Measurements from ENCODE around the gene AP1B1. TPM values are rescaled to one million over a fixed set of nuclear protein-coding genes. Genes with fewer than 3 reads are reported as not detected.
"Not testable (repeated sequence)": the region's sequence is repeated elsewhere in the genome, so short reads cannot be mapped to it uniquely, and the experiment has no call there.

The AP1B1 gene
- total and polyA plus RNA-seq, 4 donors: 17.6 to 63.4 (median 44.0) TPM

DNA sequence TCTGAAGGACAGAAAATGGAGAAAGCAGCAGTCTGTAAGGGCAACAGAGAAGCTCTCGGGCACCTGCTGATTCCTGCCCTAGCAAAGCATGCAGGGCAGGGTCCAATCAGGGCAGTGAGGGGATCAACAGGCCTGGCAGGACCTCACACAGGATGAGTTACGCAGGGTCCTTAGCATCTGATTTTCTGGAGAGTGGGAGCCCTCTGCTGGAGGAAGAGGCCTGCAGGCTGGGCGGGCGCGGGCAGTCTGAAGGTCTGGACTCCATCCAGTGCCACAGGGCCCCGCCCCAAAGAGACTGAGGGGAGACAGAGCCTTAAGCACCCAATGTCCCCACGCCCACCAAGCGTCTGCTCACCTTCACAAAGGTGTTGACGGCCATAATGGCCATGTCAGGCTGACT, 28.9 kb downstream of the AP1B1 start:
- WGBS: 25% methylated on average over 9 of the region's 9 CpGs

DNA sequence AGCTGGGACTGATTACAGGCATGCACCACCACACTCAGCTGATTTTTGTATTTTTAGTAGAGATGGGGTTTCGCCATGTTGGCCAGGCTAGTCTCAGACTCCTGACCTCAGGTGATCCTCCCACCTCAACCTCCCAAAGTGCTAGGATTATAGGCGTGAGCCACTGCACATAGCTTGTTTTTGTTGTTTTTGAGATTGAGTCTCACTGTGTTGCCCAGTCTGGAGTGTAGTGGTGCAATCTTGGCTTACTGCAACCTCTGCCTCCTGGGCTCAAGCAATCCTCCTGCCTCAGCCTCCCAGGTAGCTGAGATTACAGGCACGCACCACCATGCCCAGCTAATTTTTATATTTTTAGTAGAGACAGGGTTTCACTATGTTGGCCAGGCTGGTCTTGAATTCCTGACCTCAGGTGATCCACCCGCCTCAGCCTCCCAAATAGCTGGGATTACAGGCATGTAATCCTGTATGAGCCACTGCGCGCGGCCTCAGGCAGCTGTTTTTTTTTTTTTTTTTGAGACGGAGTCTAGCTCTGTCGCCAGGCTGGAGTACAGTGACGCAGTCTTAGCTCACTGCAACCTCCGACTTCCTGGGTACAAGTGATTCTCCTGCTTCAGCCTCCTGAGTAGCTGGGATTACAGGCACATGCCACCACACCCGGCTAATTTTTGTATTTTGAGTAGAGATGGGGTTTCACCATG, 31.0 kb downstream of the AP1B1 start:
- H3K9ac ChIP-seq (ENCODE audit: low read depth in 1 of 2, low read length in 2 of 2); H3K4me3 ChIP-seq (ENCODE audit: low read depth in 1 of 3, low read length in 3 of 3); H3K27ac ChIP-seq (ENCODE audit: low read depth in 1 of 2, low read length in 2 of 2); H3K4me1 ChIP-seq (ENCODE audit: control insufficient read depth in 4 of 4, insufficient read depth in 4 of 4, low read length in 3 of 4); H3K9me3 ChIP-seq (ENCODE audit: control insufficient read depth in 4 of 4, low read length in 3 of 4); DNase-seq (ENCODE audit: low spot score); H3K27me3 ChIP-seq (ENCODE audit: control insufficient read depth in 4 of 4, insufficient read depth in 4 of 4, low read length in 3 of 4): not testable (repeated sequence)
- WGBS: 96% methylated on average over 12 of the region's 12 CpGs
- H3K36me3 ChIP-seq (ENCODE audit: control insufficient read depth in 4 of 4, insufficient read depth in 3 of 4, low read depth in 1 of 4, low read length in 3 of 4): peaks cover 14 to 53% (median 27%) of the 10 kb centered on the region in 4 donors

More for the DNA sequence above, 28.9 kb downstream of the AP1B1 start:
- H3K9ac ChIP-seq (ENCODE audit: low read depth in 1 of 2, low read length in 2 of 2): no peak overlapping the region
- no peaks in the 10 kb centered on the region for H3K9me3 ChIP-seq (ENCODE audit: control insufficient read depth in 4 of 4, low read length in 3 of 4)
- no peak overlapping the region for H3K4me3 ChIP-seq (ENCODE audit: low read depth in 1 of 3, low read length in 3 of 3)
- TF ChIP-seq, protein P1, sequence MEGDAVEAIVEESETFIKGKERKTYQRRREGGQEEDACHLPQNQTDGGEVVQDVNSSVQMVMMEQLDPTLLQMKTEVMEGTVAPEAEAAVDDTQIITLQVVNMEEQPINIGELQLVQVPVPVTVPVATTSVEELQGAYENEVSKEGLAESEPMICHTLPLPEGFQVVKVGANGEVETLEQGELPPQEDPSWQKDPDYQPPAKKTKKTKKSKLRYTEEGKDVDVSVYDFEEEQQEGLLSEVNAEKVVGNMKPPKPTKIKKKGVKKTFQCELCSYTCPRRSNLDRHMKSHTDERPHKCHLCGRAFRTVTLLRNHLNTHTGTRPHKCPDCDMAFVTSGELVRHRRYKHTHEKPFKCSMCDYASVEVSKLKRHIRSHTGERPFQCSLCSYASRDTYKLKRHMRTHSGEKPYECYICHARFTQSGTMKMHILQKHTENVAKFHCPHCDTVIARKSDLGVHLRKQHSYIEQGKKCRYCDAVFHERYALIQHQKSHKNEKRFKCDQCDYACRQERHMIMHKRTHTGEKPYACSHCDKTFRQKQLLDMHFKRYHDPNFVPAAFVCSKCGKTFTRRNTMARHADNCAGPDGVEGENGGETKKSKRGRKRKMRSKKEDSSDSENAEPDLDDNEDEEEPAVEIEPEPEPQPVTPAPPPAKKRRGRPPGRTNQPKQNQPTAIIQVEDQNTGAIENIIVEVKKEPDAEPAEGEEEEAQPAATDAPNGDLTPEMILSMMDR (IDR thresholded peaks at IDR 0.05; ENCODE audit: low read depth, low read length, missing input control): peak; percentile 72
- TF ChIP-seq HNF4G (IDR thresholded peaks at IDR 0.05) (no peak), RXRA (IDR thresholded peaks at IDR 0.05) (no peak), EGR1 (IDR thresholded peaks at IDR 0.05; ENCODE audit: low read depth in 2 of 2) (no peak), GABPA (IDR thresholded peaks at IDR 0.05 in 1 of 2, conservative IDR thresholded peaks at IDR 0.05 in 1 of 2) (no peak), RAD21 (IDR thresholded peaks at IDR 0.05) (peak; percentile 84 to 90)
- H3K4me1 ChIP-seq (ENCODE audit: control insufficient read depth in 4 of 4, insufficient read depth in 4 of 4, low read length in 3 of 4): peaks cover 0 to 2% (median 0%) of the 10 kb centered on the region in 4 donors
- no peak overlapping the region for H3K27ac ChIP-seq (ENCODE audit: low read depth in 1 of 2, low read length in 2 of 2)
- H3K27me3 ChIP-seq (ENCODE audit: control insufficient read depth in 4 of 4, insufficient read depth in 4 of 4, low read length in 3 of 4): no peaks in the 10 kb centered on the region
- H3K36me3 ChIP-seq (ENCODE audit: control insufficient read depth in 4 of 4, insufficient read depth in 3 of 4, low read depth in 1 of 4, low read length in 3 of 4): peaks cover 7 to 33% (median 12%) of the 10 kb centered on the region in 4 donors
- peak; percentile 54 for DNase-seq (ENCODE audit: low spot score)

DNA sequence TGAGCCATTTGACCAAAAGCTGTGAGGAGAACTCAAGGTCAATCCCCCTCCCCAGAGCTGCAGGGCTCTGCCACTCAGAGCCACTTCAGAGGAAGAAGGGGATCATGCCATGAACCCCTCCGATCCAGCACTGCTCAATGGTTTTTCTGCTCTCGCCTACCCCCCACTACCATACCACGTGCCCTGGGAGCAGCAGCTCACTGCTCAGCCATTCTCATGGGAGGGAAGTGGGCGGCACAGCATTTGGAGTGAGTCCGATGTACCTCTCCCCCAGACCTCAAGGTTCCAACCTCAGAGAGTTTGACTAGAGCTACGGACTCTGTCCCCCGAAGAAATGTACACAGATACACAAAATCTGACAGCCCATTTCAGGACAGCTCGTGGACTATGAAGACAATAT, 34.5 kb downstream of the AP1B1 start:
- peaks cover 14 to 66% (median 40%) of the 10 kb centered on the region in 4 donors for H3K36me3 ChIP-seq (ENCODE audit: control insufficient read depth in 4 of 4, insufficient read depth in 3 of 4, low read depth in 1 of 4, low read length in 3 of 4)
- no peak for DNase-seq (ENCODE audit: low spot score)
- H3K4me3 ChIP-seq (ENCODE audit: low read depth in 1 of 3, low read length in 3 of 3): no peak overlapping the region
- H3K9me3 ChIP-seq (ENCODE audit: control insufficient read depth in 4 of 4, low read length in 3 of 4): no peaks in the 10 kb centered on the region
- 96% methylated on average over 8 of the region's 8 CpGs for WGBS
- H3K9ac ChIP-seq (ENCODE audit: low read depth in 1 of 2, low read length in 2 of 2): no peak overlapping the region
- no peaks in the 10 kb centered on the region for H3K27me3 ChIP-seq (ENCODE audit: control insufficient read depth in 4 of 4, insufficient read depth in 4 of 4, low read length in 3 of 4)
- H3K4me1 ChIP-seq (ENCODE audit: control insufficient read depth in 4 of 4, insufficient read depth in 4 of 4, low read length in 3 of 4): peaks cover 0 to 10% (median 4%) of the 10 kb centered on the region in 4 donors
- no peak overlapping the region for H3K27ac ChIP-seq (ENCODE audit: low read depth in 1 of 2, low read length in 2 of 2)
- TF ChIP-seq, protein P1 (IDR thresholded peaks at IDR 0.05; ENCODE audit: low read depth, low read length, missing input control): no peak
- no peak for TF ChIP-seq EGR1 (IDR thresholded peaks at IDR 0.05; ENCODE audit: low read depth in 2 of 2)
- TF ChIP-seq, protein P2, sequence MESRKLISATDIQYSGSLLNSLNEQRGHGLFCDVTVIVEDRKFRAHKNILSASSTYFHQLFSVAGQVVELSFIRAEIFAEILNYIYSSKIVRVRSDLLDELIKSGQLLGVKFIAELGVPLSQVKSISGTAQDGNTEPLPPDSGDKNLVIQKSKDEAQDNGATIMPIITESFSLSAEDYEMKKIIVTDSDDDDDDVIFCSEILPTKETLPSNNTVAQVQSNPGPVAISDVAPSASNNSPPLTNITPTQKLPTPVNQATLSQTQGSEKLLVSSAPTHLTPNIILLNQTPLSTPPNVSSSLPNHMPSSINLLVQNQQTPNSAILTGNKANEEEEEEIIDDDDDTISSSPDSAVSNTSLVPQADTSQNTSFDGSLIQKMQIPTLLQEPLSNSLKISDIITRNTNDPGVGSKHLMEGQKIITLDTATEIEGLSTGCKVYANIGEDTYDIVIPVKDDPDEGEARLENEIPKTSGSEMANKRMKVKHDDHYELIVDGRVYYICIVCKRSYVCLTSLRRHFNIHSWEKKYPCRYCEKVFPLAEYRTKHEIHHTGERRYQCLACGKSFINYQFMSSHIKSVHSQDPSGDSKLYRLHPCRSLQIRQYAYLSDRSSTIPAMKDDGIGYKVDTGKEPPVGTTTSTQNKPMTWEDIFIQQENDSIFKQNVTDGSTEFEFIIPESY (IDR thresholded peaks at IDR 0.05): no peak
- TF ChIP-seq RAD21 (IDR thresholded peaks at IDR 0.05): no peak
- TF ChIP-seq HNF4A (conservative IDR thresholded peaks at IDR 0.05): no peak
- TF ChIP-seq TAF1 (conservative IDR thresholded peaks at IDR 0.05): no peak
